Measurements from ENCODE around the gene NEK6. TPM values are rescaled to one million over a fixed set of nuclear protein-coding genes. Genes with fewer than 3 reads are reported as not detected.

Gene NEK6
- total and polyA plus RNA-seq, 4 experiments from 2014 or later, result 3.8 to 11.7 (median 8.5) TPM

DNA sequence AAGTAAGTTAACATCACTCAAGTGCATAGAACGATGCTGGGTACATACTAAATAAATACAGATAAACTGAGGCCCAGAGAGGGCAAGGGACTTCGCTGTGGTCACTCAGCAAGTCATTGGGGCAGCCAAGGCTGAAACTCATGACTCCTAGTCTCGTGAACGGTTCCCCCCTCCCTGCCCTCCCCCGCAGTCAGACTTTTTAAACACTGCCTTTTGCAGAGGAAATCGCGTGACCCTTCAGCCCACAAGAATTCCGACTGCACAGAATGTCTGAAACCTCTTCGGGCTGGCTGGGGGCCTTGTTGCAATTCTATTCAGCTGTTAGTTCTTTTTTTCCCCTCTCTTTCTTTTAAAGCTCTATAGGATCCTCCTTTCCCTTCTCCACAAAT is 28.1 kb downstream of the NEK6 start:
- H3K4me1 Mint-ChIP-seq, result peaks cover 20 to 48% (median 32%) of the 10 kb centered on the region in 4 donors
- Histone ChIP-seq H3K27me3 (ENCODE audit: insufficient read depth, low read length) (no peaks in the 10 kb centered on the region), H3K9me3 (ENCODE audit: control insufficient read depth in 1 of 2, low read length in 2 of 2) (no peaks in the 10 kb centered on the region), H3K4me3 (ENCODE audit: low read length in 2 of 2) (no peak overlapping the region), H3K36me3 (ENCODE audit: insufficient read depth, low read length) (no peaks in the 10 kb centered on the region), H3K27ac (ENCODE audit: low read depth, low read length) (no peak overlapping the region), H3K4me1 (ENCODE audit: insufficient read depth, low read length) (peaks cover 30% of the 10 kb centered on the region)
- H3K27me3 Mint-ChIP-seq, result no peaks in the 10 kb centered on the region
- peaks cover 0 to 2% of the 10 kb centered on the region in 2 donors for H3K36me3 Mint-ChIP-seq
- peak overlapping the region in 6 of 7 donors; percentile 73 to 89 (median 80) for H3K27ac Mint-ChIP-seq
- ChIA-PET CTCF (ENCODE audit: partially characterized antibody) (interaction anchor here (1.4 kb wide), 1 partner anchor 159 kb away, joined by 5 read pairs; no protein-coding TSS in a partner anchor), POLR2A (ENCODE audit: partially characterized antibody) (no interaction called here)
- peak overlapping the region; percentile 64 to 91 (median 74) for H3K4me3 Mint-ChIP-seq
- DNase-seq, result peak in 2 of 5 donors; percentile 22 to 49
- H3K9me3 Mint-ChIP-seq, result no peaks in the 10 kb centered on the region
- intact Hi-C loops (cut with micrococcal nuclease), result no loop called here

DNA sequence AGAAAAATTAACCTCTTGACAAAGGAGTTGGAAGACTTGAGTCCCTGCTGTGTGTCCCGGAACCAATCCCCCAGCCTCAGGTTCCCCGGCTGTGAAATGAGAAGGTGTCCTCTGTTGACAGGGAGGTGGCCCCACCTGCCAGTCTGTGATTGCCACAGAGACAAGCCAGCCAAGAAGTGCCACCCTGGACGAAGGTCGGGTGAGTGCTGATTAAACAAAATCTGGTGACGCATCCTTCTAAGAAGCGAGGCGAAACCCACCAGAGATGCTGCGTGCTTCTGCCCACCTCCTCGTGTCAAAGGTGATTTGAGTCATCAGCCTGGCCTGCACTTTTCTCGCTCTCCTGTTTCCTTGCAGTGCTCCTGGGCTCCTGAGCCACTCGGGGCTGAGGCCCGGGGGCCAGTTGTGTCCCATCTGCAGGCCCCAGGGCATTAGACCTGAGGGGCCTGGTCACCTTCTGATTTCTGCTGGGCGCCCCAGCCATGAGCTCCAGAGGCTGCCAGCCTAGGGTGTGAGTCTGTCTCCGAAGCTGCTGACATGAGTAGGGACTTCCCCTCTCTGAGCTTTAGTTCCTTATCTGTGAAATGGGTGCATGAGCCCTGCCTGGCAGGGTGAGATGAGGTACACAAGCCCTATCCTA is 28.7 kb downstream of the NEK6 start:
- peak in 2 of 5 donors; percentile 5 to 54 for DNase-seq

DNA sequence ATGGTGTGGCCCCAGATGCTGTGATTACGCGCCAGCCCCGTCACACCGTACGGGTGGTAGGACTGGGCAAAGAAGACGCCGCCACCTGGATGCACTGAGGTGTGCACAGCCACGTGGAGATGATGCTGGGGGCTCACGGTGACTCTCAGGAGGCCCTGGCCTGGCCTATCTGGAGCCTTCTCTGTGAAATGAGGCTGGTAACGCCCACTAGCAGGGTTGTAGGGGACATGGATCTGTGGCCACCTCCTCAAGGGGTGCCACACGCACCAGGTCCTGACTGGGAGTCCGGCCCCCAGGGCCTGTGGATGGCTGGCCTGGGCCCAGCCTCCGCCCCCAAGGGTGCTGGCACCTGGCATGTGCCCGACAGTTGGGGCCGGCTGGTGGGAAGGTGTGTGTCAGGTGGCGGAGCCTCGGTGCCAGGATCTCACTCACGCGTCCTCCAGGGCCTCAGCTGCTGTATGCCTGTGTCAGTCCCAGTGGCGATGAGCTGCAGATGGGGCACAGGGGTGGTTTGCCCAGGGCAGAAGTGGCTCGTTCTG is 32.4 kb downstream of the NEK6 start:
- no peaks in the 10 kb centered on the region for H3K27me3 Mint-ChIP-seq
- intact Hi-C loops (cut with micrococcal nuclease), result no loop called here
- Histone ChIP-seq H3K36me3 (ENCODE audit: insufficient read depth, low read length) (no peaks in the 10 kb centered on the region), H3K4me3 (ENCODE audit: low read length in 2 of 2) (no peak overlapping the region), H3K27ac (ENCODE audit: low read depth, low read length) (no peak overlapping the region), H3K27me3 (ENCODE audit: insufficient read depth, low read length) (no peaks in the 10 kb centered on the region), H3K9me3 (ENCODE audit: control insufficient read depth in 1 of 2, low read length in 2 of 2) (no peaks in the 10 kb centered on the region), H3K4me1 (ENCODE audit: insufficient read depth, low read length) (peaks cover 37% of the 10 kb centered on the region)
- no peak for DNase-seq
- CTCF ChIA-PET (ENCODE audit: partially characterized antibody), result no interaction called here
- POLR2A ChIA-PET (ENCODE audit: partially characterized antibody), result no interaction called here
- peaks cover 0 to 2% of the 10 kb centered on the region in 2 donors for H3K36me3 Mint-ChIP-seq
- no peaks in the 10 kb centered on the region for H3K9me3 Mint-ChIP-seq
- H3K27ac Mint-ChIP-seq, result no peak overlapping the region
- peaks cover 24 to 71% (median 41%) of the 10 kb centered on the region in 4 donors for H3K4me1 Mint-ChIP-seq
- no peak overlapping the region for H3K4me3 Mint-ChIP-seq

More for the DNA sequence above, 28.7 kb downstream of the NEK6 start:
- no peaks in the 10 kb centered on the region for H3K27me3 ChIP-seq (ENCODE audit: insufficient read depth, low read length)
- peaks cover 23 to 51% (median 36%) of the 10 kb centered on the region in 4 donors for H3K4me1 Mint-ChIP-seq
- H3K4me1 ChIP-seq (ENCODE audit: insufficient read depth, low read length), result peaks cover 36% of the 10 kb centered on the region
- ChIA-PET CTCF (ENCODE audit: partially characterized antibody) (interaction anchor here (1.4 kb wide), 1 partner anchor 160 kb away, joined by 5 read pairs; no protein-coding TSS in a partner anchor), POLR2A (ENCODE audit: partially characterized antibody) (no interaction called here)
- H3K4me3 Mint-ChIP-seq, result peak overlapping the region; percentile 64 to 91 (median 74)
- intact Hi-C loops (cut with micrococcal nuclease), result no loop called here
- no peaks in the 10 kb centered on the region for H3K36me3 ChIP-seq (ENCODE audit: insufficient read depth, low read length)
- no peaks in the 10 kb centered on the region for H3K9me3 Mint-ChIP-seq
- peak overlapping the region in 6 of 7 donors; percentile 73 to 89 (median 80) for H3K27ac Mint-ChIP-seq
- H3K4me3 ChIP-seq (ENCODE audit: low read length in 2 of 2), result no peak overlapping the region
- no peak overlapping the region for H3K27ac ChIP-seq (ENCODE audit: low read depth, low read length)
- peaks cover 0 to 2% of the 10 kb centered on the region in 2 donors for H3K36me3 Mint-ChIP-seq
- H3K27me3 Mint-ChIP-seq, result no peaks in the 10 kb centered on the region
- no peaks in the 10 kb centered on the region for H3K9me3 ChIP-seq (ENCODE audit: control insufficient read depth in 1 of 2, low read length in 2 of 2)

DNA sequence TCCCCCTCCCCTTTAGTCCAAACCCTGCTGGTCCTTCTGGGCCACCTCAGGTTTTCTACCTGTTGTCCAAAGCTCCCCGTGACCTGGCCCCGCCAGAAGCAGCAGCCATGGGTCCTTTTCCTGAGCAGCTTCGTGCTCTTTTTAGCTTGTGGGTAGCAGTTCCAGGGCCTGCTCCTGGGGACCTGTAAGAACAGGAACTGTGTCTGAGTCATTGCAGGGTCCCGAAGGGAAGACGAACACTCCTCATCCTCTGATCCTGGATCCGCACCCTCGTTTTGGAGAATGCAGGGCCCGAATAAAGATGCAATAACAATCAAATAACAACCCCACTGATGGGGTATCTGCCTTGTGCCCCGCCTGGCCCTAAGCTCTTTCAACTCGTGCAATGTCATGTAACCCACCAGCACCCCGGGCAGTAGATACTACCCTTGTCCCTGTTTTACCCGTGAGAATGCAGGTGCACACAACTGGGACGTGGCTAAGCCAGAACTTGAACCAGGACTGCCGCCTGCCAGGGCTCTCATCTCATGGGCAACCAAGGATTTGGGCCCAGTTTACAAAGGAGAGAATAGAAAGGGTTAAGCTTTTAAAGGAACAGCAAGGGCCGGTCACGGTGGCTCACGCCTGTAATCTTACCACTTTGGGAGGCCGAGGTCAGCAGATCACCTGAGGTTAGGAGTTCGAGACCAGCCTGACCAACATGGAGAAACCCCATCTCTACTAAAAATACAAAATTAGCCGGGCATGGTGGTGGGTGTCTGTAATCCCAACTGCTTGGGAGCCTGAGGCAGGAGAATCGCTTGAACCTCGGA is 33.2 kb downstream of the NEK6 start:
- Mint-ChIP-seq H3K9me3 (no peaks in the 10 kb centered on the region), H3K27me3 (no peaks in the 10 kb centered on the region), H3K4me1 (peaks cover 17 to 68% (median 38%) of the 10 kb centered on the region in 4 donors), H3K36me3 (peaks cover 0 to 2% of the 10 kb centered on the region in 2 donors), H3K27ac (peak overlapping the region in 3 of 7 donors; percentile 6 to 57 (median 52)), H3K4me3 (peak overlapping the region in 2 of 8 donors; percentile 10 to 18)
- Histone ChIP-seq H3K4me3 (ENCODE audit: low read length in 2 of 2) (no peak overlapping the region), H3K9me3 (ENCODE audit: control insufficient read depth in 1 of 2, low read length in 2 of 2) (no peaks in the 10 kb centered on the region), H3K27me3 (ENCODE audit: insufficient read depth, low read length) (no peaks in the 10 kb centered on the region), H3K4me1 (ENCODE audit: insufficient read depth, low read length) (peaks cover 29% of the 10 kb centered on the region), H3K27ac (ENCODE audit: low read depth, low read length) (no peak overlapping the region), H3K36me3 (ENCODE audit: insufficient read depth, low read length) (no peaks in the 10 kb centered on the region)
- no peak for DNase-seq
- ChIA-PET POLR2A (ENCODE audit: partially characterized antibody) (no interaction called here), CTCF (ENCODE audit: partially characterized antibody) (no interaction called here)
- intact Hi-C loops (cut with micrococcal nuclease), result no loop called here

DNA sequence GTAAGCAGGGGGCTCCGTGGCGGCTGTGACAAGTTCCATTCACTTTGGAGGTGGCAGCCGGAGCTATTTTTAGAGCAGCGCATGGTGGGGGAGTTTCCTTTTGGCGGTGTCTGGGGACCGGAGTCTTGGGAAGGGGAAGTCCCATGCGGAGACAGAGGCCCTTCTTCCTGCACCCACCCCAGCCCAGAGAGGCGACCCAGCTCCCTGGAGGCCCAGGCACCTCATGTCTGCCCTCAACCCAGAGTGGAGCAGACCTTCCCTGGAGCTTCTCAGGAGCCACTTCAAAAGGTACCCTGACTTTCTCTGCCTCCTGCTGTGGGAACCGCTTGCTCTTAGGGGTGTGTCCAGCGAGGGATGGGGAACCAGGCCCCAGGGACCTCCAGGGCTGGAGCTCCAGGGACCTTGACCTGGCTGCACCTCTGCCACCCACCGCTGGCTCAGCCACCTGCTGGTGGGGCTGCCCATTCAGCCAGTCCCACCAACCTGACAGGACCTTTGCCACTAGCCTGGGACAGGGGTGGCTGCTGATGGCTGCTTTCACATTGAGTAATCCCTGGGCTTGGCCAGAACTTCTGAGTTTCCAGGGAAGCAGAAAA is 34.1 kb downstream of the NEK6 start:
- no peaks in the 10 kb centered on the region for H3K9me3 ChIP-seq (ENCODE audit: control insufficient read depth in 1 of 2, low read length in 2 of 2)
- Mint-ChIP-seq H3K27ac (peak overlapping the region in 4 of 7 donors; percentile 6 to 31 (median 18)), H3K4me1 (peaks cover 10 to 63% (median 30%) of the 10 kb centered on the region in 4 donors), H3K27me3 (no peaks in the 10 kb centered on the region), H3K4me3 (peak overlapping the region in 2 of 8 donors; percentile 15 to 17), H3K9me3 (no peaks in the 10 kb centered on the region), H3K36me3 (no peaks in the 10 kb centered on the region)
- peaks cover 19% of the 10 kb centered on the region for H3K4me1 ChIP-seq (ENCODE audit: insufficient read depth, low read length)
- no peak for DNase-seq
- no peaks in the 10 kb centered on the region for H3K36me3 ChIP-seq (ENCODE audit: insufficient read depth, low read length)
- H3K27ac ChIP-seq (ENCODE audit: low read depth, low read length), result no peak overlapping the region
- ChIA-PET POLR2A (ENCODE audit: partially characterized antibody) (no interaction called here), CTCF (ENCODE audit: partially characterized antibody) (no interaction called here)
- no peak overlapping the region for H3K4me3 ChIP-seq (ENCODE audit: low read length in 2 of 2)
- no peaks in the 10 kb centered on the region for H3K27me3 ChIP-seq (ENCODE audit: insufficient read depth, low read length)
- intact Hi-C loops (cut with micrococcal nuclease), result no loop called here

DNA sequence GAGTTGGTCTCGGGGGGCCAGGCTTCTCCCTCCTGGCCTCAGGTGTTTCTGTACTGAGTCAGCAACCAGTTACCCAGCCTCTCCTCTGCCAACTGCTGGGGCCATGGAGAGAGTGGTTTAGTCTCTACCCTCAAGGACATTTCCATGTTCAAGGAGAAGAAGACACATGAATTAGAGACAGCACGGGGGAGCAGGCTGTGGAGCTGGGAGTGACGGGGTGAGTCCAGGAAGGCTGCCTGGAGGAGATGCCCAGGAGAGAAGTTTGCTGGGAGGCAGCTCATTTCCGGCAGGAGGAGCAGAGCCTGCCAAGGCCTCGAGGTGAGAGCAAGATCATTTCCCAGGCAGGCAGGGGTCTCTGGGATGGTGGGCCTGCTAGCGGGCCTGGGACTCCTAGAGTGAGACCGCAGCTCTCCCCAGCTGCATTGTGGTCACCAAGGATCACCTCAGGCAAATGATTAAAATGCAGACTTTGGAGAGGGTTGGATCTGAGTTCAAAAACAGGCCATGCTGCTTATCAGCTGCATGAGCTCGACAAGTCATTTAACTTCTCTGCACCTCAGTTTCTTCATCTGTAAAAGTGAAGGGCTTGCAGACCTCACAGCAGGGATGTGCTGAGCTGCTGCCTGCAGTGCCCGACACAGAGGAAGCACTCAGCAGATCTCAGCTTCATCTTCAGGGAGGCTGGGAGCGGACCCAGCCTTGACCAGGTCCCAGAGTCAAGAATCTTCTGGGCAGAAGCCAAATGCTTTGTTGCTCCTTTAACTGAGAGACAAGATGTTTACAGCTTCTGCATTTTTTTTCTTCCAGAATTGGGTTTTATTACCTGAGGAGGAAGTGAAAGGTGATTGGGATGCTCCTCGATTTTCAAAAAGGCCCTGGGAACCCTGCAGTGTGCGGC is 35.2 kb downstream of the NEK6 start:
- POLR2A ChIA-PET (ENCODE audit: partially characterized antibody), result no interaction called here
- Histone ChIP-seq H3K27ac (ENCODE audit: low read depth, low read length) (no peak overlapping the region), H3K27me3 (ENCODE audit: insufficient read depth, low read length) (no peaks in the 10 kb centered on the region), H3K4me1 (ENCODE audit: insufficient read depth, low read length) (peaks cover 17% of the 10 kb centered on the region), H3K36me3 (ENCODE audit: insufficient read depth, low read length) (no peaks in the 10 kb centered on the region), H3K4me3 (ENCODE audit: low read length in 2 of 2) (no peak overlapping the region), H3K9me3 (ENCODE audit: control insufficient read depth in 1 of 2, low read length in 2 of 2) (no peaks in the 10 kb centered on the region)
- Mint-ChIP-seq H3K4me3 (peak overlapping the region in 1 of 8 donors; percentile 62), H3K36me3 (no peaks in the 10 kb centered on the region), H3K27me3 (no peaks in the 10 kb centered on the region), H3K9me3 (no peaks in the 10 kb centered on the region), H3K27ac (peak overlapping the region in 3 of 7 donors; percentile 35 to 68 (median 39)), H3K4me1 (peaks cover 10 to 56% (median 26%) of the 10 kb centered on the region in 4 donors)
- intact Hi-C loops (cut with micrococcal nuclease), result no loop called here
- DNase-seq, result no peak
- CTCF ChIA-PET (ENCODE audit: partially characterized antibody), result no interaction called here

All from CD4-positive, alpha-beta memory T cell (primary cell).